Spleen (tissue), 11 donors: Measurements from ENCODE around the gene ARFGEF3. TPM values are rescaled to one million over a fixed set of nuclear protein-coding genes. Genes with fewer than 3 reads are reported as not detected.

ENCODE experiments used
- DNase-seq: peaks from one replicate; pipeline ENCODE4 v3.0.0-alpha.2; 2020
- H3K27ac ChIP-seq, 8 donors: fragments of 200-600 bp; sonication (generic) in 7 of 8; 1 replicate in 4 of 8; 2 replicates in 4 of 8; pipeline versions ENCODE4 v1.5.0 to v1.8.0; 2016 to 2021; ENCODE audit warnings: inconsistent platforms in 4 of 8, mild to moderate bottlenecking in 4 of 8, moderate library complexity in 1 of 8
- H3K27me3 ChIP-seq, 7 donors: fragments of 200-600 bp; sonication (generic) in 6 of 7; replicated peaks in 1 of 7; 1 replicate in 4 of 7; 2 replicates in 3 of 7; pipeline versions ENCODE4 v1.5.0 to v1.8.0; 2016 to 2021; ENCODE audit warnings: inconsistent platforms in 3 of 7, mild to moderate bottlenecking in 1 of 7
- H3K36me3 ChIP-seq, 6 donors: fragments of 200-600 bp; sonication (generic) in 5 of 6; 1 replicate in 4 of 6; 2 replicates in 2 of 6; pipeline versions ENCODE4 v1.5.0 to v1.8.0; 2016 to 2021; ENCODE audit warnings: inconsistent platforms in 2 of 6
- H3K4me1 ChIP-seq, 6 donors: fragments of 200-600 bp; sonication (generic) in 5 of 6; 1 replicate in 3 of 6; 2 replicates in 3 of 6; pipeline versions ENCODE4 v1.5.0 to v1.8.0; 2016 to 2021; ENCODE audit warnings: inconsistent platforms in 3 of 6
- H3K4me3 ChIP-seq, 8 donors: fragments of 200-600 bp; sonication (generic) in 7 of 8; 1 replicate in 4 of 8; 2 replicates in 4 of 8; pipeline versions ENCODE4 v1.5.0 to v1.8.0; 2016 to 2021; ENCODE audit warnings: inconsistent platforms in 4 of 8, mild to moderate bottlenecking in 4 of 8, moderate library complexity in 2 of 8
- H3K9me3 ChIP-seq, 8 donors: fragments of 200-600 bp; sonication (generic) in 7 of 8; 1 replicate in 4 of 8; 2 replicates in 4 of 8; pipeline versions ENCODE4 v1.5.0 to v1.8.0; 2016 to 2021; ENCODE audit warnings: inconsistent platforms in 4 of 8
- POLR2A ChIP-seq, 3 donors: fragments of 450-650 bp; IDR thresholded peaks; one replicate each; pipeline ENCODE4 v1.5.1; 2017; ENCODE audit warnings: antibody characterized with exemption in 3 of 3, mild to moderate bottlenecking in 1 of 3
- POLR2AphosphoS5 ChIP-seq, 3 donors: sonication (generic); formaldehyde crosslinking; IDR thresholded peaks; one replicate each; pipeline ENCODE4 v1.5.1; 2017; ENCODE audit warnings: antibody characterized with exemption in 3 of 3
- WGBS, 5 donors: extraction: QIAGEN DNeasy Blood & Tissue Kit in 3 of 5; methylation state at CpG; one replicate each; pipeline versions ENCODE4 v1.1.5 to v1.1.7; 2013 to 2018; 5-methylcytosine and 5-hydroxymethylcytosine counted together
- intact Hi-C: fragments of 100-400 bp; cut with DNase I; formaldehyde crosslinking; loops from one replicate; pipeline ENCODE4 v1.15.0; 2023; ENCODE audit warnings: low total_unique reads
- polyA plus RNA-seq, 3 donors: library from polyadenylated mRNA; stranded (reverse); fragments of 200-250 nt; gene quantifications; one replicate each; pipeline ENCODE4 v1.2.1, GENCODE V29; 2013
- total RNA-seq, 7 donors: library from RNA; depleted of rRNA in 3 of 7; stranded (reverse); fragments of >200 nt in 3 of 7; fragmentation: NEBNext Ultra II Directional in 4 of 7; extraction: Animal tissue kit (Norgen Biotek cat#: 25700) in 4 of 7; gene quantifications; one replicate each; pipeline versions ENCODE4 v1.1.0 to v1.2.1, GENCODE V29; 2016 to 2021
- TF ChIP-seq, protein P1 (sequence below), 11 experiments: fragments of 200-600 bp in 7 of 11; fragments of 450-650 bp in 4 of 11; sonication (generic) in 4 of 11; IDR thresholded peaks in 8 of 11; conservative IDR thresholded peaks in 3 of 11; 1 replicate in 7 of 11; 2 replicates in 4 of 11; pipeline versions ENCODE4 v1.4.0 to v1.8.0; 2016 to 2021; ENCODE audit warnings: antibody characterized with exemption in 11 of 11, inconsistent platforms in 4 of 11, mild to moderate bottlenecking in 1 of 11
- donor health status: healthy with polysubstance abuse.
- donor health status: DM: no; HTN: no; CAD: no; lungs with moderate emphysema.
- donor health status: DM: no; HTN: no; CAD: no.
- donor health status: Bipolar disorder and iron deficiency.
- donor health status: healthy.
- donor health status: DM: no; HTN: no; CAD: no.
- donor health status: DM: yes; HTN: yes; CAD: no.

ARFGEF3 gene
- total and polyA plus RNA-seq, 10 donors = 0.09 to 3.1 (median 1.7) TPM

DNA sequence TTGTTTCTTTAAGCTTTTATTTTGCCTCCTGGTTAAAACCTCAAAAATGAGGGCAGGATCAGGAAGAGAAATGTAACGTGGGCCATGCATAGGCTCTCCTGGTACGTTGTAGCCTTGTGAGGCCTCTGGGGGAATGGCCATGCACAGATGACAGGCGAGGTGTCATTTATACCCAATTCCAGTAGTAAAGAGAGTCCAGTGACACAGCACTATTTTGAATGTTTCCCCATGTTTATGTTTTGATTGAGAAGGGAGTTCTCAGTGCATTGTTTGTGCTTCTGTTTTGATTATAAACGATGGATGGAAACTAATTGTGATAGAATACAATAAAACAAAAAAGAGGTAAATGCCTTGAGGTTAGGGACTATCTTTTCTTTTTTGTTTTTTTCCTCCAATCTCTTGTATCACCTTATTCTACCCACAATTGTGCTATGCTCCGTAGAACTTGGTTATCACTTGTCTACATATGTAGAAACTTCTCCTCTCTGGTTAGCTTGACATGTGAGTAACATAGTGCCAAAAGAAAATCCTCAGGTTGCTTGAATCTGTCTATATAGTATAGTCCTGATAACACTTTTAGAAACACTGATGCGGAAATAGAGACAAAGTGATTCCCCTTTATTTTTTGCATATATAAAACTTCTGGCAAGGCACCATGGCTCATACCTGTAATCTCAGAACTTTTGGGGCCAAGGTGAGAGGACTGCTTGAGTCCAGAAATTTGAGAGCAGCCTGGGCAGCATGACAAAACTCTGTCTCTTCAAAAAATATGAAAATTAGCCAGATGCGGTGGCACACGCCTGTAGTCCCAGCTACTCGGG is 209.1 kb downstream of the ARFGEF3 start:
- no peaks in the 10 kb centered on the region for H3K27me3 ChIP-seq
- H3K4me3 ChIP-seq = no peak overlapping the region
- no peak for DNase-seq
- 75 to 82% (median 77%) methylated on average over 9 of the region's 9 CpGs for WGBS, 5 donors
- H3K27ac ChIP-seq = no peak overlapping the region
- no peaks in the 10 kb centered on the region for H3K4me1 ChIP-seq
- no peaks in the 10 kb centered on the region for H3K36me3 ChIP-seq
- H3K9me3 ChIP-seq = peaks cover 0 to 8% (median 0%) of the 10 kb centered on the region in 8 donors
- TF ChIP-seq POLR2A (IDR thresholded peaks at IDR 0.05) (no peak), POLR2AphosphoS5 (IDR thresholded peaks at IDR 0.05) (no peak)
- TF ChIP-seq, protein P1, sequence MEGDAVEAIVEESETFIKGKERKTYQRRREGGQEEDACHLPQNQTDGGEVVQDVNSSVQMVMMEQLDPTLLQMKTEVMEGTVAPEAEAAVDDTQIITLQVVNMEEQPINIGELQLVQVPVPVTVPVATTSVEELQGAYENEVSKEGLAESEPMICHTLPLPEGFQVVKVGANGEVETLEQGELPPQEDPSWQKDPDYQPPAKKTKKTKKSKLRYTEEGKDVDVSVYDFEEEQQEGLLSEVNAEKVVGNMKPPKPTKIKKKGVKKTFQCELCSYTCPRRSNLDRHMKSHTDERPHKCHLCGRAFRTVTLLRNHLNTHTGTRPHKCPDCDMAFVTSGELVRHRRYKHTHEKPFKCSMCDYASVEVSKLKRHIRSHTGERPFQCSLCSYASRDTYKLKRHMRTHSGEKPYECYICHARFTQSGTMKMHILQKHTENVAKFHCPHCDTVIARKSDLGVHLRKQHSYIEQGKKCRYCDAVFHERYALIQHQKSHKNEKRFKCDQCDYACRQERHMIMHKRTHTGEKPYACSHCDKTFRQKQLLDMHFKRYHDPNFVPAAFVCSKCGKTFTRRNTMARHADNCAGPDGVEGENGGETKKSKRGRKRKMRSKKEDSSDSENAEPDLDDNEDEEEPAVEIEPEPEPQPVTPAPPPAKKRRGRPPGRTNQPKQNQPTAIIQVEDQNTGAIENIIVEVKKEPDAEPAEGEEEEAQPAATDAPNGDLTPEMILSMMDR (IDR thresholded peaks at IDR 0.05 in 8 of 11, conservative IDR thresholded peaks at IDR 0.05 in 3 of 11) = no peak
- intact Hi-C loops = no loop called here

DNA sequence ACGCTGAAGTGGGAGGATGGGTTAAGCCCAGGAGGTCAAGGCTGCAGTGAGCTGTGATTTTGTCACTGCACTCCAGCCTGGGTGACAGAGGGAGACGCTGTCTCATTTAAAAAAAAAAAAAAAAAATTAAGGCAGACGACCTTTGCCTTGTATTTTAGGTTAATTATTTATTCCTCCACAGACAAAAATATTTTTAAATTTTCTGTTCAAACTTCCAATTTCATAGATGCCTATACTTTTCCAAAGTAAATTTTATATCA is 209.6 kb downstream of the ARFGEF3 start:
- 69 to 79% (median 76%) methylated on average over 3 of the region's 3 CpGs for WGBS, 5 donors
- H3K4me1 ChIP-seq = no peaks in the 10 kb centered on the region
- H3K27me3 ChIP-seq = no peaks in the 10 kb centered on the region
- intact Hi-C loops = no loop called here
- TF ChIP-seq POLR2A (IDR thresholded peaks at IDR 0.05) (no peak), POLR2AphosphoS5 (IDR thresholded peaks at IDR 0.05) (no peak)
- TF ChIP-seq, protein P1 (IDR thresholded peaks at IDR 0.05 in 8 of 11, conservative IDR thresholded peaks at IDR 0.05 in 3 of 11) = no peak
- DNase-seq = no peak
- H3K4me3 ChIP-seq = no peak overlapping the region
- peaks cover 0 to 8% (median 0%) of the 10 kb centered on the region in 8 donors for H3K9me3 ChIP-seq
- H3K27ac ChIP-seq = no peak overlapping the region
- no peaks in the 10 kb centered on the region for H3K36me3 ChIP-seq

DNA sequence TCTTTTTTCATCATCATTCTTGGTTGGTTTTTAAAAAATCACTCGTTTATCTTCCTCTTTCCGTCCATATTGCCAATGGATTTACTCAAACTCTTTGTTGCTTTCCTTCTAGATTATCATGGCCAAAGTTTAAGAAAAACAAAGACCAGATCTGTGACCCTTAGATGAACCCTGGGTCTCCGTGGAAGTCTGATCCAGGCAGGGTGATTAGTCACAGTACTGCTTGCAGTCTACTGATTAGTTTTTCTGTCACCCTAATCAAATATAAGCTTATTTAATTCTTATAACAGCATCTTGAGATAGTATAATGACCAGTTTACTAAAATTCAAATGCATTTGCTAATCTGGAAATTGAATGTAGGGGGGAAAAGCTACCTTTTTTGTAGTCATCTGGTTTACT is 210.0 kb downstream of the ARFGEF3 start:
- intact Hi-C loops = no loop called here
- 53 to 69% (median 62%) methylated on average over 3 of the region's 3 CpGs for WGBS, 5 donors
- no peak overlapping the region for H3K4me3 ChIP-seq
- H3K4me1 ChIP-seq = no peaks in the 10 kb centered on the region
- no peak for DNase-seq
- H3K36me3 ChIP-seq = no peaks in the 10 kb centered on the region
- H3K27ac ChIP-seq = no peak overlapping the region
- TF ChIP-seq, protein P1 (IDR thresholded peaks at IDR 0.05 in 8 of 11, conservative IDR thresholded peaks at IDR 0.05 in 3 of 11) = no peak
- no peak for TF ChIP-seq POLR2A (IDR thresholded peaks at IDR 0.05)
- no peak for TF ChIP-seq POLR2AphosphoS5 (IDR thresholded peaks at IDR 0.05)
- no peaks in the 10 kb centered on the region for H3K27me3 ChIP-seq
- H3K9me3 ChIP-seq = peaks cover 0 to 8% (median 0%) of the 10 kb centered on the region in 8 donors

DNA sequence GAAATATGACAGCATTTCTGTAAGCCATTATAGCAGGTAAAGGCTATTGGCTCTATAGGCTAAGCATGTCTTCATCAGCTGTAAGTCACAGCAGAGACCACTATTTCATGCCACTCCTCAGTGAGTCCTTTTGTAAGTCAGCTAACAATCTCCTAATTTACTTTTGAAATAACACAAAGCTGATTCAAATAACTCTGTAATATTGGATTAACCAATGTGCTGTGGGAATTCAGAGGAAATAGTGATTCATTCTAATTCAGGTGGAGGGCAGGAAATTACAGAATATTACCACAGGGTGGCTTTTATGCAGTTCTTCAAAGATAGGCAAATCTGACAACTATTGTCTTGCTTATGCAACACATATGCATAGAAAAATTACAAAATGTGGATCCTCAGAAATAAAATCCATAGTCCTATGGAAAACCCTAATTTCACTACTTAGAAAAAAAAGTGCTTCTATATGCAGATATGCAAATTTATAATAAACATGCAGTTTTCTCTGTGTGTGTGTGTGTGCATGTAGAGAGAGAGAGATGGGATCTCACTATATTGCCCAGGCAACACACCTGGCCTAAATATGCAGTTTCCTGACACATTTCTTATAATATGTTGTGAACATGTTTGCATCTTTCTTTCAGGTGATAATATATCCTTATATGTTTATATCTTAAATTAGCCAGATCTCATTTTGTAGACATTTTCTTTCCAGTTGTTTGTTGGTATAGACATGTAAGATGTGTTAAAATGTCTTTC is 211.1 kb downstream of the ARFGEF3 start:
- intact Hi-C loops = no loop called here
- H3K9me3 ChIP-seq = peaks cover 0 to 4% (median 0%) of the 10 kb centered on the region in 8 donors
- H3K4me1 ChIP-seq = no peaks in the 10 kb centered on the region
- H3K4me3 ChIP-seq = no peak overlapping the region
- DNase-seq = no peak
- no peaks in the 10 kb centered on the region for H3K27me3 ChIP-seq
- H3K27ac ChIP-seq = no peak overlapping the region
- TF ChIP-seq POLR2A (IDR thresholded peaks at IDR 0.05) (no peak), POLR2AphosphoS5 (IDR thresholded peaks at IDR 0.05) (no peak)
- TF ChIP-seq, protein P1 (IDR thresholded peaks at IDR 0.05 in 8 of 11, conservative IDR thresholded peaks at IDR 0.05 in 3 of 11) = no peak
- no peaks in the 10 kb centered on the region for H3K36me3 ChIP-seq
